Measurements from ENCODE around the gene GTF2A2. TPM values are rescaled to one million over a fixed set of nuclear protein-coding genes. Genes with fewer than 3 reads are reported as not detected.

Gene GTF2A2
- total and polyA plus RNA-seq, 5 donors from 2014 or later, result 61.5 to 174 (median 133) TPM

- Histone ChIP-seq H3K27ac (ENCODE audit: insufficient read depth, low read length, poor library complexity, severe bottlenecking) (no peak overlapping the region), H3K27me3 (ENCODE audit: control insufficient read depth, insufficient read depth, low read length) (peaks cover 14% of the 10 kb centered on the region), H3K9me3 (ENCODE audit: control insufficient read depth in 2 of 2, low read length in 2 of 2) (no peaks in the 10 kb centered on the region), H3K4me1 (ENCODE audit: control insufficient read depth, insufficient read depth, low read length, poor library complexity, severe bottlenecking) (no peaks in the 10 kb centered on the region), H3K4me3 (ENCODE audit: low read depth, low read length) (no peak overlapping the region), H3K36me3 (ENCODE audit: control insufficient read depth, insufficient read depth, low read length) (no peaks in the 10 kb centered on the region)
- H3K4me3 Mint-ChIP-seq, result no peak overlapping the region
- H3K27me3 Mint-ChIP-seq, result peaks cover 55% of the 10 kb centered on the region
- DNase-seq (no peak), ATAC-seq (ENCODE audit: low read depth in 2 of 2) (no peak)
- H3K9me3 Mint-ChIP-seq, result peaks cover 0 to 5% (median 1%) of the 10 kb centered on the region in 7 donors
- H3K36me3 Mint-ChIP-seq, result no peaks in the 10 kb centered on the region
- H3K27ac Mint-ChIP-seq, result no peak overlapping the region
- peaks cover 0 to 6% (median 4%) of the 10 kb centered on the region in 4 donors for H3K4me1 Mint-ChIP-seq
Observed at GRCh38 chr15:59615661-59616060, 41.7 kb downstream of the GTF2A2 start.

- no peak overlapping the region for H3K27ac Mint-ChIP-seq
- H3K27ac ChIP-seq (ENCODE audit: insufficient read depth, low read length, poor library complexity, severe bottlenecking), result no peak overlapping the region
- peaks cover 0 to 5% (median 1%) of the 10 kb centered on the region in 7 donors for H3K9me3 Mint-ChIP-seq
- no peaks in the 10 kb centered on the region for H3K36me3 Mint-ChIP-seq
- DNase-seq (no peak), ATAC-seq (ENCODE audit: low read depth in 2 of 2) (no peak)
- H3K9me3 ChIP-seq (ENCODE audit: control insufficient read depth in 2 of 2, low read length in 2 of 2), result no peaks in the 10 kb centered on the region
- no peak overlapping the region for H3K4me3 Mint-ChIP-seq
- H3K36me3 ChIP-seq (ENCODE audit: control insufficient read depth, insufficient read depth, low read length), result no peaks in the 10 kb centered on the region
- H3K27me3 Mint-ChIP-seq, result peaks cover 48% of the 10 kb centered on the region
- H3K4me3 ChIP-seq (ENCODE audit: low read depth, low read length), result no peak overlapping the region
- H3K4me1 ChIP-seq (ENCODE audit: control insufficient read depth, insufficient read depth, low read length, poor library complexity, severe bottlenecking), result no peaks in the 10 kb centered on the region
- peaks cover 0 to 6% (median 4%) of the 10 kb centered on the region in 4 donors for H3K4me1 Mint-ChIP-seq
- peaks cover 14% of the 10 kb centered on the region for H3K27me3 ChIP-seq (ENCODE audit: control insufficient read depth, insufficient read depth, low read length)
Observed at GRCh38 chr15:59614153-59614552, 43.2 kb downstream of the GTF2A2 start.

- no peaks in the 10 kb centered on the region for H3K9me3 ChIP-seq (ENCODE audit: control insufficient read depth in 2 of 2, low read length in 2 of 2)
- no peaks in the 10 kb centered on the region for H3K36me3 Mint-ChIP-seq
- peaks cover 0 to 6% (median 4%) of the 10 kb centered on the region in 4 donors for H3K4me1 Mint-ChIP-seq
- no peaks in the 10 kb centered on the region for H3K4me1 ChIP-seq (ENCODE audit: control insufficient read depth, insufficient read depth, low read length, poor library complexity, severe bottlenecking)
- peaks cover 0 to 9% (median 3%) of the 10 kb centered on the region in 7 donors for H3K9me3 Mint-ChIP-seq
- ATAC-seq (ENCODE audit: low read depth in 2 of 2) (no peak), DNase-seq (no peak)
- no peak within 1 kb of the TSS for H3K4me3 ChIP-seq (ENCODE audit: low read depth, low read length)
- H3K4me3 Mint-ChIP-seq, result peak within 1 kb of the TSS in 1 of 4 donors; percentile 51
- no peaks in the 10 kb centered on the region for H3K36me3 ChIP-seq (ENCODE audit: control insufficient read depth, insufficient read depth, low read length)
- H3K27me3 Mint-ChIP-seq, result peaks cover 41% of the 10 kb centered on the region
- H3K27ac ChIP-seq (ENCODE audit: insufficient read depth, low read length, poor library complexity, severe bottlenecking), result no peak within 1 kb of the TSS
- H3K27ac Mint-ChIP-seq, result peak within 1 kb of the TSS in 1 of 3 donors; percentile 73
- peaks cover 2% of the 10 kb centered on the region for H3K27me3 ChIP-seq (ENCODE audit: control insufficient read depth, insufficient read depth, low read length)
Observed at GRCh38 chr15:59611276-59612260, 45.7 kb downstream of the GTF2A2 start, which contains the start of gene GCNT3. Gene GCNT3, plus strand, starts transcription at chr15:59611783. Its CDS starts 6,456 bp downstream, at chr15:59618239.

- ATAC-seq (ENCODE audit: low read depth in 2 of 2), result no peak
- no peaks in the 10 kb centered on the region for H3K9me3 ChIP-seq (ENCODE audit: control insufficient read depth in 2 of 2, low read length in 2 of 2)
- Mint-ChIP-seq H3K27me3 (peaks cover 32% of the 10 kb centered on the region), H3K4me3 (no peak overlapping the region), H3K27ac (no peak overlapping the region), H3K4me1 (peaks cover 0 to 6% (median 3%) of the 10 kb centered on the region in 4 donors), H3K36me3 (no peaks in the 10 kb centered on the region), H3K9me3 (peaks cover 0 to 10% (median 3%) of the 10 kb centered on the region in 7 donors)
- DNase-seq, result no peak
- H3K4me3 ChIP-seq (ENCODE audit: low read depth, low read length), result no peak overlapping the region
- H3K27me3 ChIP-seq (ENCODE audit: control insufficient read depth, insufficient read depth, low read length), result no peaks in the 10 kb centered on the region
- H3K36me3 ChIP-seq (ENCODE audit: control insufficient read depth, insufficient read depth, low read length), result no peaks in the 10 kb centered on the region
- no peaks in the 10 kb centered on the region for H3K4me1 ChIP-seq (ENCODE audit: control insufficient read depth, insufficient read depth, low read length, poor library complexity, severe bottlenecking)
- no peak overlapping the region for H3K27ac ChIP-seq (ENCODE audit: insufficient read depth, low read length, poor library complexity, severe bottlenecking)
Observed at GRCh38 chr15:59609730-59610712, 47.3 kb downstream of the GTF2A2 start.

- H3K36me3 Mint-ChIP-seq, result no peaks in the 10 kb centered on the region
- DNase-seq, result no peak
- H3K4me1 Mint-ChIP-seq, result no peaks in the 10 kb centered on the region
- H3K9me3 Mint-ChIP-seq, result peaks cover 0 to 34% (median 12%) of the 10 kb centered on the region in 7 donors
- Histone ChIP-seq H3K27ac (ENCODE audit: insufficient read depth, low read length, poor library complexity, severe bottlenecking) (no peak overlapping the region), H3K9me3 (ENCODE audit: control insufficient read depth in 2 of 2, low read length in 2 of 2) (peaks cover 15 to 20% of the 10 kb centered on the region in 2 experiments), H3K4me1 (ENCODE audit: control insufficient read depth, insufficient read depth, low read length, poor library complexity, severe bottlenecking) (no peaks in the 10 kb centered on the region), H3K27me3 (ENCODE audit: control insufficient read depth, insufficient read depth, low read length) (peaks cover 4% of the 10 kb centered on the region), H3K36me3 (ENCODE audit: control insufficient read depth, insufficient read depth, low read length) (no peaks in the 10 kb centered on the region), H3K4me3 (ENCODE audit: low read depth, low read length) (no peak overlapping the region)
- ATAC-seq (ENCODE audit: low read depth in 2 of 2), result no peak
- H3K27ac Mint-ChIP-seq, result no peak overlapping the region
- peaks cover 34% of the 10 kb centered on the region for H3K27me3 Mint-ChIP-seq
- no peak overlapping the region for H3K4me3 Mint-ChIP-seq
Observed at GRCh38 chr15:59605994-59606393, 51.3 kb downstream of the GTF2A2 start.

- H3K27ac Mint-ChIP-seq, result no peak overlapping the region
Observed at GRCh38 chr15:59598461-59598860, 58.9 kb downstream of the GTF2A2 start.

GRCh38 chr15:59596640-59597039, 60.7 kb downstream of the GTF2A2 start:
- no peak for ATAC-seq (ENCODE audit: low read depth in 2 of 2)

More at GRCh38 chr15:59598461-59598860, 58.9 kb downstream of the GTF2A2 start:
- Mint-ChIP-seq H3K9me3 (peaks cover 0 to 18% (median 8%) of the 10 kb centered on the region in 7 donors), H3K4me1 (no peaks in the 10 kb centered on the region), H3K4me3 (peak overlapping the region in 1 of 4 donors; percentile 34), H3K36me3 (peaks cover 3% of the 10 kb centered on the region), H3K27me3 (peaks cover 22% of the 10 kb centered on the region)
- Histone ChIP-seq H3K4me1 (ENCODE audit: control insufficient read depth, insufficient read depth, low read length, poor library complexity, severe bottlenecking) (no peaks in the 10 kb centered on the region), H3K36me3 (ENCODE audit: control insufficient read depth, insufficient read depth, low read length) (no peaks in the 10 kb centered on the region), H3K27ac (ENCODE audit: insufficient read depth, low read length, poor library complexity, severe bottlenecking) (no peak overlapping the region), H3K27me3 (ENCODE audit: control insufficient read depth, insufficient read depth, low read length) (peaks cover 2% of the 10 kb centered on the region), H3K9me3 (ENCODE audit: control insufficient read depth in 2 of 2, low read length in 2 of 2) (peaks cover 5 to 12% of the 10 kb centered on the region in 2 experiments), H3K4me3 (ENCODE audit: low read depth, low read length) (no peak overlapping the region)
- ATAC-seq (ENCODE audit: low read depth in 2 of 2), result no peak
- DNase-seq, result no peak

More at GRCh38 chr15:59596640-59597039, 60.7 kb downstream of the GTF2A2 start:
- Histone ChIP-seq H3K27ac (ENCODE audit: insufficient read depth, low read length, poor library complexity, severe bottlenecking) (no peak overlapping the region), H3K27me3 (ENCODE audit: control insufficient read depth, insufficient read depth, low read length) (no peaks in the 10 kb centered on the region), H3K4me3 (ENCODE audit: low read depth, low read length) (no peak overlapping the region), H3K4me1 (ENCODE audit: control insufficient read depth, insufficient read depth, low read length, poor library complexity, severe bottlenecking) (no peaks in the 10 kb centered on the region), H3K9me3 (ENCODE audit: control insufficient read depth in 2 of 2, low read length in 2 of 2) (peaks cover 3 to 6% of the 10 kb centered on the region in 2 experiments), H3K36me3 (ENCODE audit: control insufficient read depth, insufficient read depth, low read length) (no peaks in the 10 kb centered on the region)
- peaks cover 0 to 9% (median 4%) of the 10 kb centered on the region in 7 donors for H3K9me3 Mint-ChIP-seq
- peaks cover 0 to 6% (median 0%) of the 10 kb centered on the region in 4 donors for H3K4me1 Mint-ChIP-seq
- H3K4me3 Mint-ChIP-seq, result no peak overlapping the region
- no peak for DNase-seq
- H3K36me3 Mint-ChIP-seq, result peaks cover 3% of the 10 kb centered on the region
- peaks cover 22% of the 10 kb centered on the region for H3K27me3 Mint-ChIP-seq
- no peak overlapping the region for H3K27ac Mint-ChIP-seq
